ENCODE data around the gene RCC1. TPM values are rescaled to one million over a fixed set of nuclear protein-coding genes. Genes with fewer than 3 reads are reported as not detected.

RCC1 gene
- total and polyA plus RNA-seq, 2 experiments from 2014 or later = 15.7 to 37.3 TPM

GRCh38 chr1:28545246-28545628 lies 39.4 kb downstream of the RCC1 start:
- Histone ChIP-seq H3K4me3 (no peak overlapping the region), H3K4me2 (no peak overlapping the region), H3K9me2 (replicated peaks; ENCODE audit: insufficient read depth) (no peaks in the 10 kb centered on the region), H3K79me2 (no peaks in the 10 kb centered on the region), H4K20me1 (ENCODE audit: insufficient read depth, poor library complexity, severe bottlenecking) (no peaks in the 10 kb centered on the region), H3K4me1 (ENCODE audit: insufficient read depth) (no peaks in the 10 kb centered on the region), H3K27me3 (no peaks in the 10 kb centered on the region), H3K9me3 (ENCODE audit: low read depth) (no peaks in the 10 kb centered on the region), H2AFZ (no peak overlapping the region), H3K36me3 (replicated peaks; ENCODE audit: insufficient read depth, low read depth) (no peaks in the 10 kb centered on the region), H3K27ac (no peak overlapping the region)
- 92% methylated on average over 4 of the region's 4 CpGs for WGBS (ENCODE audit: low lambda C conversion rate, missing lambda C conversion rate)
- TF ChIP-seq, protein P1, sequence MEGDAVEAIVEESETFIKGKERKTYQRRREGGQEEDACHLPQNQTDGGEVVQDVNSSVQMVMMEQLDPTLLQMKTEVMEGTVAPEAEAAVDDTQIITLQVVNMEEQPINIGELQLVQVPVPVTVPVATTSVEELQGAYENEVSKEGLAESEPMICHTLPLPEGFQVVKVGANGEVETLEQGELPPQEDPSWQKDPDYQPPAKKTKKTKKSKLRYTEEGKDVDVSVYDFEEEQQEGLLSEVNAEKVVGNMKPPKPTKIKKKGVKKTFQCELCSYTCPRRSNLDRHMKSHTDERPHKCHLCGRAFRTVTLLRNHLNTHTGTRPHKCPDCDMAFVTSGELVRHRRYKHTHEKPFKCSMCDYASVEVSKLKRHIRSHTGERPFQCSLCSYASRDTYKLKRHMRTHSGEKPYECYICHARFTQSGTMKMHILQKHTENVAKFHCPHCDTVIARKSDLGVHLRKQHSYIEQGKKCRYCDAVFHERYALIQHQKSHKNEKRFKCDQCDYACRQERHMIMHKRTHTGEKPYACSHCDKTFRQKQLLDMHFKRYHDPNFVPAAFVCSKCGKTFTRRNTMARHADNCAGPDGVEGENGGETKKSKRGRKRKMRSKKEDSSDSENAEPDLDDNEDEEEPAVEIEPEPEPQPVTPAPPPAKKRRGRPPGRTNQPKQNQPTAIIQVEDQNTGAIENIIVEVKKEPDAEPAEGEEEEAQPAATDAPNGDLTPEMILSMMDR (IDR thresholded peaks at IDR 0.05; ENCODE audit: poor library complexity) = no peak
- no peak for TF ChIP-seq EZH2 (IDR thresholded peaks at IDR 0.05; ENCODE audit: borderline replicate concordance)
- no peak for TF ChIP-seq EZH2phosphoT487 (IDR thresholded peaks at IDR 0.05; ENCODE audit: low read depth, severe bottlenecking, unreplicated experiment)
- DNase-seq (ENCODE audit: low spot score) = no peak

- Histone ChIP-seq H4K20me1 (ENCODE audit: insufficient read depth, poor library complexity, severe bottlenecking) (no peaks in the 10 kb centered on the region), H3K4me3 (no peak overlapping the region), H3K9me3 (ENCODE audit: low read depth) (no peaks in the 10 kb centered on the region), H3K27me3 (no peaks in the 10 kb centered on the region), H3K9me2 (replicated peaks; ENCODE audit: insufficient read depth) (no peaks in the 10 kb centered on the region), H3K36me3 (replicated peaks; ENCODE audit: insufficient read depth, low read depth) (no peaks in the 10 kb centered on the region), H3K4me1 (ENCODE audit: insufficient read depth) (no peaks in the 10 kb centered on the region), H3K4me2 (no peak overlapping the region), H2AFZ (no peak overlapping the region), H3K27ac (no peak overlapping the region), H3K79me2 (no peaks in the 10 kb centered on the region)
- no peak for DNase-seq (ENCODE audit: low spot score)
- TF ChIP-seq, protein P1 (IDR thresholded peaks at IDR 0.05; ENCODE audit: poor library complexity) = no peak
- TF ChIP-seq EZH2 (IDR thresholded peaks at IDR 0.05; ENCODE audit: borderline replicate concordance) (no peak), EZH2phosphoT487 (IDR thresholded peaks at IDR 0.05; ENCODE audit: low read depth, severe bottlenecking, unreplicated experiment) (no peak)
- 94% methylated on average over 3 of the region's 3 CpGs for WGBS (ENCODE audit: low lambda C conversion rate, missing lambda C conversion rate)
Measured at GRCh38 chr1:28548318-28548717, 42.5 kb downstream of the RCC1 start.

DNA sequence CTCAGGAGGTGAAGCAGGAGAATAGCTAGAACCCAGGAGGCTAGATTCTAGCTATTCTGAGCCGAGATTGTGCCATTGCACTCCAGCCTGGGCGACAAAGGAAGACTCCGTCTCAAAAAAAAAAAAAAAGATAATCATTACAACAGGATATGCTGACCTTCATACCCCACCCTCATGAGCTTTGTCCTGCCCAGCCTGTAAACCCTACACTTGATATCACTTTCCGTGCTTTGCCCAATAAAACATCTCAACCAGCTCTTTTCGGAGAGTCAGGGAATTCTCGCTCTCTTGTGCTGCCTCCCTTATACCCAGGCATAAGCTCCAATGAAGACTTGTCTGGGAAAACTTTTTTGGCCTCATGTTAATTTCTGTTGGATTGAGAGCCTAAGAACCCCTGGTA lies 45.5 kb downstream of the RCC1 start:
- Histone ChIP-seq H3K4me1 (ENCODE audit: insufficient read depth) (peaks cover 6% of the 10 kb centered on the region), H3K4me2 (no peak overlapping the region), H2AFZ (no peak overlapping the region), H3K27ac (no peak overlapping the region), H3K36me3 (replicated peaks; ENCODE audit: insufficient read depth, low read depth) (no peaks in the 10 kb centered on the region), H4K20me1 (ENCODE audit: insufficient read depth, poor library complexity, severe bottlenecking) (no peaks in the 10 kb centered on the region), H3K79me2 (peaks cover 6% of the 10 kb centered on the region), H3K9me3 (ENCODE audit: low read depth) (no peaks in the 10 kb centered on the region), H3K9me2 (replicated peaks; ENCODE audit: insufficient read depth) (no peaks in the 10 kb centered on the region), H3K4me3 (no peak overlapping the region), H3K27me3 (no peaks in the 10 kb centered on the region)
- no peak for DNase-seq (ENCODE audit: low spot score)
- no peak for TF ChIP-seq EZH2phosphoT487 (IDR thresholded peaks at IDR 0.05; ENCODE audit: low read depth, severe bottlenecking, unreplicated experiment)
- no peak for TF ChIP-seq EZH2 (IDR thresholded peaks at IDR 0.05; ENCODE audit: borderline replicate concordance)
- TF ChIP-seq, protein P1 (IDR thresholded peaks at IDR 0.05; ENCODE audit: poor library complexity) = no peak
- WGBS (ENCODE audit: low lambda C conversion rate, missing lambda C conversion rate) = 90% methylated on average over 6 of the region's 6 CpGs
